Stimulated activated CD8-positive, alpha-beta memory T cell treated with anti-CD3 and anti-CD28 coated beads, Interleukin-4, amount 100 ng/mL, for 48 hours (primary cell): Measurements from ENCODE around the gene PODXL2.
"Not testable (repeated sequence)": the region's sequence is repeated elsewhere in the genome, so short reads cannot be mapped to it uniquely, and the experiment has no call there.

Experiments used
- DNase-seq: peaks from one replicate; pipeline ENCODE4 v3.0.0-alpha.2; 2020

PODXL2 gene

GRCh38 chr3:127677541-127678314, 48.7 kb downstream of the PODXL2 start:
- no peak for DNase-seq

GRCh38 chr3:127678315-127678599, 49.3 kb downstream of the PODXL2 start:
- DNase-seq: no peak

GRCh38 chr3:127678611-127679533, 49.9 kb downstream of the PODXL2 start:
- no peak for DNase-seq

- no peak for DNase-seq
Measured at GRCh38 chr3:127679534-127680145, 50.7 kb downstream of the PODXL2 start.

- peak; percentile 12 for DNase-seq
Measured at GRCh38 chr3:127680146-127680661, 51.2 kb downstream of the PODXL2 start.

GRCh38 chr3:127680798-127681221, 51.8 kb downstream of the PODXL2 start:
- DNase-seq: no peak

- not testable (repeated sequence) for DNase-seq
Measured at GRCh38 chr3:127682175-127682554, 53.2 kb downstream of the PODXL2 start.

GRCh38 chr3:127682561-127682960, 53.6 kb downstream of the PODXL2 start:
- peak; percentile 18 for DNase-seq

GRCh38 chr3:127684871-127685707, 56.1 kb downstream of the PODXL2 start:
- no peak for DNase-seq

- DNase-seq: no peak
Measured at GRCh38 chr3:127685708-127686511, 56.9 kb downstream of the PODXL2 start.

GRCh38 chr3:127686512-127686894, 57.5 kb downstream of the PODXL2 start:
- no peak for DNase-seq

- DNase-seq: no peak
Measured at GRCh38 chr3:127687228-127687737, 58.3 kb downstream of the PODXL2 start.

GRCh38 chr3:127688022-127688415, 59.0 kb downstream of the PODXL2 start:
- DNase-seq: no peak

- no peak for DNase-seq
Measured at GRCh38 chr3:127688416-127689265, 59.7 kb downstream of the PODXL2 start.

GRCh38 chr3:127689266-127689860, 60.4 kb downstream of the PODXL2 start:
- DNase-seq: no peak

- no peak for DNase-seq
Measured at GRCh38 chr3:127690106-127690505, 61.1 kb downstream of the PODXL2 start.

- DNase-seq: no peak
Measured at GRCh38 chr3:127690823-127691452, 62.0 kb downstream of the PODXL2 start.

- DNase-seq: no peak
Measured at GRCh38 chr3:127691489-127691888, 62.5 kb downstream of the PODXL2 start.

GRCh38 chr3:127691974-127692373, 63.0 kb downstream of the PODXL2 start:
- DNase-seq: no peak
